Adrenal gland (tissue), 12 donors: ENCODE data around the gene BSN. TPM values are rescaled to one million over a fixed set of nuclear protein-coding genes. Genes with fewer than 3 reads are reported as not detected.

Experiments
- DNase-seq, 7 donors: peaks; one replicate each; pipeline ENCODE4 v3.0.0-alpha.2; 2019 to 2020
- H3K27ac ChIP-seq, 5 donors: fragments of 200-600 bp; sonication (generic) in 4 of 5; 1 replicate in 3 of 5; 2 replicates in 2 of 5; pipeline versions ENCODE4 v1.5.1 to v1.8.0; 2016 to 2020; ENCODE audit warnings: mild to moderate bottlenecking in 1 of 5
- H3K27me3 ChIP-seq: fragments of 200-600 bp; 2 replicates; pipeline ENCODE4 v1.8.0; 2021
- H3K36me3 ChIP-seq, 2 donors: fragments of 200-600 bp; replicated peaks in 1 of 2; 1 replicate in 1 of 2; 2 replicates in 1 of 2; pipeline versions ENCODE4 v1.5.1 to v1.8.0; 2018 to 2022
- H3K4me1 ChIP-seq, 2 donors: fragments of 200-600 bp; replicated peaks in 1 of 2; 1 replicate in 1 of 2; 2 replicates in 1 of 2; pipeline versions ENCODE4 v1.5.1 to v1.8.0; 2018 to 2021
- H3K4me3 ChIP-seq, 4 donors: fragments of 200-600 bp; sonication (generic) in 3 of 4; one replicate each; pipeline ENCODE4 v1.5.1; 2016 to 2018
- H3K9me3 ChIP-seq, 3 donors: fragments of 200-600 bp; sonication (generic) in 1 of 3; replicated peaks in 1 of 3; 1 replicate in 2 of 3; 2 replicates in 1 of 3; pipeline versions ENCODE4 v1.5.1 to v1.8.0; 2016 to 2021
- POLR2A ChIP-seq, 2 donors: fragments of 450-650 bp; IDR thresholded peaks; one replicate each; pipeline ENCODE4 v1.6.1; 2017; ENCODE audit warnings: antibody characterized with exemption in 2 of 2, mild to moderate bottlenecking in 2 of 2, moderate library complexity in 1 of 2
- WGBS, 4 donors: extraction: QIAGEN DNeasy Blood & Tissue Kit in 2 of 4; methylation state at CpG; one replicate each; pipeline versions ENCODE4 v1.1.5 to v1.1.7; 2013 to 2017; 5-methylcytosine and 5-hydroxymethylcytosine counted together
- intact Hi-C, 2 donors: fragments of 100-400 bp; cut with DNase I; formaldehyde crosslinking; loops; one replicate each; pipeline versions ENCODE4 v1.14.1 to v1.15.0; 2022 to 2023
- polyA plus RNA-seq, 3 donors: library from polyadenylated mRNA; stranded (reverse); fragments of 200-250 nt in 2 of 3; fragments of 350-450 nt in 1 of 3; fragmentation: Illumina TruSeq in 1 of 3; extraction: RNeasy Lipid Tissue Mini Kit (QIAGEN cat#74804) in 1 of 3; gene quantifications; one replicate each; pipeline ENCODE4 v1.2.3, GENCODE V29; 2013 to 2014
- total RNA-seq, 9 donors: library from RNA; depleted of rRNA in 4 of 9; stranded (reverse); fragments of >200 nt in 4 of 9; fragments of 120-200 nt in 1 of 9; fragmentation: NEBNext Ultra II Directional in 1 of 9; extraction: Animal tissue kit (Norgen Biotek cat#: 25700) in 1 of 9; gene quantifications; one replicate each; pipeline versions ENCODE4 v1.1.0 to v1.2.4, GENCODE V29; 2013 to 2023
- TF ChIP-seq, protein P1 (sequence below), 6 experiments: fragments of 450-650 bp in 4 of 6; fragments of 200-600 bp in 2 of 6; sonication (generic) in 1 of 6; IDR thresholded peaks; 1 replicate in 5 of 6; 2 replicates in 1 of 6; pipeline versions ENCODE4 v1.5.1 to v1.8.0; 2016 to 2021; ENCODE audit warnings: antibody characterized with exemption in 6 of 6, mild to moderate bottlenecking in 2 of 6, moderate library complexity in 1 of 6
- donor health status: healthy with polysubstance abuse.
- donor health status: Bipolar disorder and iron deficiency.
- donor health status: DM: yes; HTN: yes; CAD: no.
- donor health status: DM: no; HTN: no; CAD: no.
- donor health status: DM: no; HTN: no; CAD: no.
- donor health status: DM: yes; HTN: yes; CAD: no.

BSN gene
- total and polyA plus RNA-seq, 12 donors = 0.27 to 4.6 (median 1.5) TPM

- no peaks in the 10 kb centered on the region for H3K36me3 ChIP-seq
- intact Hi-C loops = no loop called here
- peaks cover 0 to 11% of the 10 kb centered on the region in 2 donors for H3K4me1 ChIP-seq
- DNase-seq = no peak
- TF ChIP-seq POLR2A (IDR thresholded peaks at IDR 0.05) = no peak
- TF ChIP-seq, protein P1, sequence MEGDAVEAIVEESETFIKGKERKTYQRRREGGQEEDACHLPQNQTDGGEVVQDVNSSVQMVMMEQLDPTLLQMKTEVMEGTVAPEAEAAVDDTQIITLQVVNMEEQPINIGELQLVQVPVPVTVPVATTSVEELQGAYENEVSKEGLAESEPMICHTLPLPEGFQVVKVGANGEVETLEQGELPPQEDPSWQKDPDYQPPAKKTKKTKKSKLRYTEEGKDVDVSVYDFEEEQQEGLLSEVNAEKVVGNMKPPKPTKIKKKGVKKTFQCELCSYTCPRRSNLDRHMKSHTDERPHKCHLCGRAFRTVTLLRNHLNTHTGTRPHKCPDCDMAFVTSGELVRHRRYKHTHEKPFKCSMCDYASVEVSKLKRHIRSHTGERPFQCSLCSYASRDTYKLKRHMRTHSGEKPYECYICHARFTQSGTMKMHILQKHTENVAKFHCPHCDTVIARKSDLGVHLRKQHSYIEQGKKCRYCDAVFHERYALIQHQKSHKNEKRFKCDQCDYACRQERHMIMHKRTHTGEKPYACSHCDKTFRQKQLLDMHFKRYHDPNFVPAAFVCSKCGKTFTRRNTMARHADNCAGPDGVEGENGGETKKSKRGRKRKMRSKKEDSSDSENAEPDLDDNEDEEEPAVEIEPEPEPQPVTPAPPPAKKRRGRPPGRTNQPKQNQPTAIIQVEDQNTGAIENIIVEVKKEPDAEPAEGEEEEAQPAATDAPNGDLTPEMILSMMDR (IDR thresholded peaks at IDR 0.05) = no peak
- 88 to 96% (median 95%) methylated on average over 10 to 34 of the region's 34 CpGs for WGBS, 4 donors
- no peaks in the 10 kb centered on the region for H3K9me3 ChIP-seq
- H3K4me3 ChIP-seq = no peak overlapping the region
- no peak overlapping the region for H3K27ac ChIP-seq
- no peaks in the 10 kb centered on the region for H3K27me3 ChIP-seq
Measured at GRCh38 chr3:49662720-49663413, 108.6 kb downstream of the BSN start.

- intact Hi-C loops = no loop called here
Measured at GRCh38 chr3:49663831-49664230, 109.6 kb downstream of the BSN start.

DNA sequence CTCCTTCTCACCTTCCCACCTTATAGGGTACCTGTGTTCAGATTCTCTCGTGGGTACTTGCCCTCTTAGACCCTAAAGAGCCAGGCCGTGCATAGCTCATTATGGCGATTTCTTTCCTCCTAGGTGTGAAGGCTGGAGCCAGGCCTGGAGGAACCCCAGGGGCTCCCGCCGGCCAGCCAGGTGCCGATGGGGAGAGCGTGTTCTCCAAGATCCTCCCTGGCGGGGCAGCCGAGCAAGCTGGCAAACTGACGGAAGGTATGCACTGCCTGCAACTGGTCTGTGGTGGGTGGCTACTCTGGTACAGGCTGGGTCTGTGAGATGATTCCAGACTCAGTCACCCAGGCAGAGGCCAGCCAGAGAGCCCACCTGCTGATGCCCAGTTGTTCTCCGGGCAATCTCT is 110.0 kb downstream of the BSN start:
- Histone ChIP-seq H3K4me3 (no peak overlapping the region), H3K9me3 (no peaks in the 10 kb centered on the region), H3K4me1 (peaks cover 0 to 11% of the 10 kb centered on the region in 2 donors), H3K27ac (no peak overlapping the region), H3K27me3 (no peaks in the 10 kb centered on the region), H3K36me3 (no peaks in the 10 kb centered on the region)
- DNase-seq = no peak
- intact Hi-C loops = no loop called here
- TF ChIP-seq POLR2A (IDR thresholded peaks at IDR 0.05) = no peak
- TF ChIP-seq, protein P1 (IDR thresholded peaks at IDR 0.05) = no peak
- WGBS, 4 donors = 86 to 95% (median 94%) methylated on average over 11 of the region's 11 CpGs

More at GRCh38 chr3:49663831-49664230, 109.6 kb downstream of the BSN start:
- H3K4me1 ChIP-seq = peaks cover 0 to 11% of the 10 kb centered on the region in 2 donors
- H3K9me3 ChIP-seq = no peaks in the 10 kb centered on the region
- DNase-seq = no peak
- TF ChIP-seq, protein P1 (IDR thresholded peaks at IDR 0.05) = no peak
- no peak for TF ChIP-seq POLR2A (IDR thresholded peaks at IDR 0.05)
- no peaks in the 10 kb centered on the region for H3K36me3 ChIP-seq
- H3K27ac ChIP-seq = no peak overlapping the region
- H3K27me3 ChIP-seq = no peaks in the 10 kb centered on the region
- H3K4me3 ChIP-seq = no peak overlapping the region
- 93 to 100% (median 95%) methylated on average over 1 of the region's 1 CpG; no CpG with 5 or more reads in 1 of the 4 donors for WGBS, 4 donors

GRCh38 chr3:49665822-49666519 is 111.7 kb downstream of the BSN start:
- Histone ChIP-seq H3K27ac (no peak overlapping the region), H3K9me3 (no peaks in the 10 kb centered on the region), H3K4me1 (peaks cover 0 to 11% of the 10 kb centered on the region in 2 donors), H3K36me3 (no peaks in the 10 kb centered on the region), H3K4me3 (no peak overlapping the region), H3K27me3 (no peaks in the 10 kb centered on the region)
- no peak for TF ChIP-seq POLR2A (IDR thresholded peaks at IDR 0.05)
- TF ChIP-seq, protein P1 (IDR thresholded peaks at IDR 0.05) = no peak
- DNase-seq = peak in 1 of 7 donors; percentile 28
- intact Hi-C loops = loop anchor here in 1 of 2 donors (5.0 kb wide), 1 partner anchor 134 kb away; no protein-coding TSS in a partner anchor
- 80 to 92% (median 89%) methylated on average over 3 to 6 of the region's 6 CpGs for WGBS, 4 donors
